HG03060 (cell line): Measurements from ENCODE around the gene S100P.

Source experiments
- ATAC-seq: cut with Tn5 transposase; IDR thresholded peaks from one replicate; pipeline ENCODE4 v1.9.1; 2021; ENCODE audit warnings: low read depth, moderate number of reproducible peaks; ENCODE audit not compliant: unreplicated experiment

S100P gene

GRCh38 chr4:6695660-6696610, 2.3 kb downstream of the S100P start:
- ATAC-seq = no peak

- ATAC-seq = no peak
Measured at GRCh38 chr4:6696611-6697010, 2.9 kb downstream of the S100P start.

- ATAC-seq = no peak
Measured at GRCh38 chr4:6697131-6697530, 3.5 kb downstream of the S100P start.

- ATAC-seq = no peak
Measured at GRCh38 chr4:6699388-6699787, 5.7 kb downstream of the S100P start.

- no peak for ATAC-seq
Measured at GRCh38 chr4:6699903-6700302, 6.2 kb downstream of the S100P start.

- no peak for ATAC-seq
Measured at GRCh38 chr4:6701371-6701770, 7.7 kb downstream of the S100P start.

GRCh38 chr4:6702761-6703160, 9.1 kb downstream of the S100P start:
- ATAC-seq = no peak

- no peak for ATAC-seq
Measured at GRCh38 chr4:6703786-6704185, 10.1 kb downstream of the S100P start.

GRCh38 chr4:6705646-6706045, 12.0 kb downstream of the S100P start:
- ATAC-seq = no peak

- ATAC-seq = no peak
Measured at GRCh38 chr4:6706173-6706572, 12.5 kb downstream of the S100P start.

- no peak for ATAC-seq
Measured at GRCh38 chr4:6709230-6710114, 15.8 kb downstream of the S100P start, which contains the start of gene MRFAP1L1. TSS of gene MRFAP1L1 (minus strand) at chr4:6709865. CDS start at chr4:6709629, 236 bp downstream.

GRCh38 chr4:6710282-6710681, 16.6 kb downstream of the S100P start:
- no peak for ATAC-seq

GRCh38 chr4:6710996-6711395, 17.3 kb downstream of the S100P start:
- ATAC-seq = no peak

- no peak for ATAC-seq
Measured at GRCh38 chr4:6714954-6715353, 21.3 kb downstream of the S100P start.

GRCh38 chr4:6715704-6716017, 22.0 kb downstream of the S100P start:
- no peak for ATAC-seq

- ATAC-seq = peak; percentile 73
Measured at GRCh38 chr4:6716018-6716911, 22.6 kb downstream of the S100P start, which contains the start of gene BLOC1S4. TSS of gene BLOC1S4 (plus strand) at chr4:6716174. CDS start at chr4:6716210, 36 bp downstream.

GRCh38 chr4:6716958-6717655, 23.4 kb downstream of the S100P start:
- no peak for ATAC-seq

- no peak for ATAC-seq
Measured at GRCh38 chr4:6718932-6719610, 25.4 kb downstream of the S100P start.

- ATAC-seq = no peak
Measured at GRCh38 chr4:6719611-6720179, 26.0 kb downstream of the S100P start.
